HCT116 (cell line): ENCODE results near the gene PXYLP1. TPM values are rescaled to one million over a fixed set of nuclear protein-coding genes. Genes with fewer than 3 reads are reported as not detected.

Experiments
- ATAC-seq: fragments of 200-7000 bp; cut with Tn5 transposase; 2 replicates; pipeline ENCODE4 v1.9.1; 2020; ENCODE audit warnings: mild to moderate bottlenecking, moderate library complexity
- BruUV-seq: library from RNA; stranded (reverse); fragments of 400-500 nt; replicated peaks from 2 replicates; lab custom pipeline; 2021; lab: Mats Ljungman, UMichigan
- CTCF ChIA-PET: fragments of 300-600 bp; sonication (Branson Sonifier 250); formaldehyde crosslinking; loops from one replicate; lab custom pipeline; 2021; ENCODE audit warnings: antibody characterized with exemption; lab: Charles Lee
- POLR2A ChIA-PET: fragments of 300-600, 350-600 bp; sonication (Branson Sonifier 250); formaldehyde crosslinking; loops from one replicate; lab custom pipeline; 2021; ENCODE audit warnings: antibody characterized with exemption; lab: Charles Lee
- RAD21 ChIA-PET, 2 experiments: fragments of 300-600 bp; sonication (Branson Sonifier 250); formaldehyde crosslinking; loops; one replicate each; lab custom pipeline; 2023; ENCODE audit warnings: low total read pairs in 2 of 2; ENCODE audit not compliant: uncharacterized antibody in 2 of 2, unreplicated experiment in 2 of 2, low non-redundant PET in 1 of 2; lab: Charles Lee
- DNase-seq: peaks from one replicate; pipeline ENCODE4 v3.0.0-alpha.2; 2010; ENCODE audit warnings: low read depth, low spot score
- H2AFZ ChIP-seq: fragments of 200-600 bp; shearing (Covaris generic), sonication (generic); 2 replicates; pipeline ENCODE4 v1.6.1; 2017; ENCODE audit warnings: low read depth, mixed run types, mixed read lengths, antibody characterized with exemption, low read length; ENCODE audit not compliant: poor library complexity, severe bottlenecking
- H3K27ac ChIP-seq: 2 replicates; pipeline ENCODE4 v1.5.1; 2012; ENCODE audit warnings: low read depth, low read length
- H3K27me3 ChIP-seq: fragments of 200-600 bp; sonication (generic); 2 replicates; pipeline ENCODE4 v1.6.1; 2016; ENCODE audit warnings: mixed run types, low read length, mixed read lengths; ENCODE audit not compliant: insufficient read depth
- H3K36me3 ChIP-seq, 2 experiments: fragments of 200-500 bp in 1 of 2; fragments of 200-600 bp in 1 of 2; sonication (Bioruptor generic) in 1 of 2; sonication (generic) in 1 of 2; 2 replicates each; pipeline versions ENCODE4 v1.5.1 to v1.6.1; 2014 to 2016; ENCODE audit warnings: low read length in 2 of 2, inconsistent platforms in 1 of 2, mixed read lengths in 1 of 2, mixed run types in 1 of 2; ENCODE audit not compliant: insufficient read depth in 2 of 2, control insufficient read depth in 1 of 2
- H3K4me1 ChIP-seq, 2 experiments: fragments of 200-600 bp in 1 of 2; sonication (generic) in 1 of 2; 2 replicates each; pipeline versions ENCODE4 v1.5.1 to v1.6.1; 2012 to 2017; ENCODE audit warnings: low read length in 2 of 2, inconsistent platforms in 1 of 2, mild to moderate bottlenecking in 1 of 2, mixed read lengths in 1 of 2, mixed run types in 1 of 2, moderate library complexity in 1 of 2; ENCODE audit not compliant: insufficient read depth in 2 of 2, control insufficient read depth in 1 of 2
- H3K4me2 ChIP-seq: fragments of 200-600 bp; sonication (generic); 2 replicates; pipeline ENCODE4 v1.6.1; 2017; ENCODE audit warnings: mixed run types, low read length, mixed read lengths
- H3K4me3 ChIP-seq, 2 experiments: fragments of 200-600 bp in 1 of 2; sonication (generic) in 1 of 2; replicated peaks in 1 of 2; 2 replicates each; pipeline ENCODE4 v1.5.1; 2011 to 2016; ENCODE audit warnings: low read length in 2 of 2, control low read depth in 1 of 2, low read depth in 1 of 2, mild to moderate bottlenecking in 1 of 2, mixed read lengths in 1 of 2, mixed run types in 1 of 2
- H3K79me2 ChIP-seq: fragments of 200-600 bp; sonication (generic); 2 replicates; pipeline ENCODE4 v1.6.1; 2017; ENCODE audit warnings: mild to moderate bottlenecking, mixed run types, low read length, moderate library complexity, mixed read lengths; ENCODE audit not compliant: insufficient read depth
- H3K9ac ChIP-seq: fragments of 200-600 bp; sonication (generic); 2 replicates; pipeline ENCODE4 v1.6.1; 2016; ENCODE audit warnings: low read length, mixed read lengths
- H3K9me2 ChIP-seq: fragments of 200-600 bp; sonication (generic), shearing (Covaris generic); 2 replicates; pipeline ENCODE4 v1.6.1; 2017; ENCODE audit warnings: mixed run types, mild to moderate bottlenecking, moderate library complexity; ENCODE audit not compliant: insufficient read depth
- H3K9me3 ChIP-seq, 2 experiments: fragments of 200-500 bp in 1 of 2; fragments of 200-600 bp in 1 of 2; sonication (Bioruptor generic) in 1 of 2; sonication (generic) in 1 of 2; 2 replicates each; pipeline ENCODE4 v1.6.1; 2014 to 2017; ENCODE audit warnings: low read length in 2 of 2, mixed read lengths in 2 of 2, inconsistent platforms in 1 of 2, low read depth in 1 of 2, mild to moderate bottlenecking in 1 of 2, mixed run types in 1 of 2, moderate library complexity in 1 of 2; ENCODE audit not compliant: control insufficient read depth in 1 of 2, insufficient read depth in 1 of 2
- H4K20me1 ChIP-seq: fragments of 200-600 bp; sonication (generic), shearing (Covaris generic); 2 replicates; pipeline ENCODE4 v1.6.1; 2017; ENCODE audit warnings: mixed run types, mild to moderate bottlenecking, moderate library complexity; ENCODE audit not compliant: insufficient read depth
- CTCF ChIP-seq, 3 experiments: fragments of 200-600 bp in 1 of 3; sonication (generic) in 1 of 3; IDR thresholded peaks in 2 of 3; conservative IDR thresholded peaks in 1 of 3; 2 replicates each; pipeline ENCODE4 v1.5.1; 2012 to 2017; ENCODE audit warnings: low read depth in 2 of 3, low read length in 2 of 3, antibody characterized with exemption in 1 of 3, borderline replicate concordance in 1 of 3, control low read depth in 1 of 3, mild to moderate bottlenecking in 1 of 3, mixed read lengths in 1 of 3, mixed run types in 1 of 3, moderate library complexity in 1 of 3; ENCODE audit not compliant: insufficient read depth in 1 of 3
- ELF1 ChIP-seq: IDR thresholded peaks from 2 replicates; pipeline ENCODE4 v1.6.1; 2012; ENCODE audit warnings: low read depth, borderline replicate concordance
- EZH2 ChIP-seq: fragments of 200-600 bp; sonication (generic); IDR thresholded peaks from 2 replicates; pipeline ENCODE4 v1.6.1; 2017; ENCODE audit warnings: antibody characterized with exemption, mixed run types
- FOSL1 ChIP-seq: IDR thresholded peaks from 2 replicates; pipeline ENCODE4 v1.6.1; 2012; ENCODE audit warnings: low read depth
- MAX ChIP-seq: IDR thresholded peaks from 2 replicates; pipeline ENCODE4 v1.6.1; 2012
- REST ChIP-seq: IDR thresholded peaks from 2 replicates; pipeline ENCODE4 v1.6.1; 2012; ENCODE audit warnings: low read depth
- SP1 ChIP-seq: IDR thresholded peaks from 2 replicates; pipeline ENCODE4 v1.6.1; 2012; ENCODE audit warnings: low read depth
- YY1 ChIP-seq: IDR thresholded peaks from 2 replicates; pipeline ENCODE4 v1.6.1; 2011; ENCODE audit warnings: low read length, low read depth, moderate library complexity, mild to moderate bottlenecking; ENCODE audit not compliant: insufficient replicate concordance; ENCODE audit errors: extremely low read depth
- intact Hi-C: fragments of 100-400 bp; cut with micrococcal nuclease; formaldehyde crosslinking; loops from 2 replicates; pipeline ENCODE4 v1.10.0; 2022
- total RNA-seq: library from RNA; stranded (reverse); gene quantifications from one replicate; pipeline ENCODE4 v1.2.1, GENCODE V29; 2021; ENCODE audit not compliant: unreplicated experiment

Gene PXYLP1
- total RNA-seq, 1 experiment from 2014 or later: 15.3 TPM

GRCh38 chr3:141237701-141238521 lies 6.3 kb downstream of the PXYLP1 start:
- DNase-seq (no peak), ATAC-seq (no peak)
- no peaks in the 10 kb centered on the region for H4K20me1 ChIP-seq
- no TSS peak for BruUV-seq
- H3K79me2 ChIP-seq: peaks cover 5% of the 10 kb centered on the region; the same call in 1 of the 2 replicates
- H3K4me3 ChIP-seq: no peak overlapping the region
- no peak overlapping the region for H3K27ac ChIP-seq
- ChIA-PET CTCF (no interaction called here), POLR2A (no interaction called here), RAD21 (no interaction called here)
- no peaks in the 10 kb centered on the region for H3K27me3 ChIP-seq
- H3K4me2 ChIP-seq: no peak overlapping the region
- no peak overlapping the region for H2AFZ ChIP-seq
- peaks cover 2 to 11% of the 10 kb centered on the region in 2 experiments; a peak in 3 of 4 replicates for H3K4me1 ChIP-seq
- no peaks in the 10 kb centered on the region for H3K9me2 ChIP-seq
- TF ChIP-seq FOSL1 (no peak), YY1 (no peak), MAX (no peak), EZH2 (no peak), REST (no peak), ELF1 (no peak), CTCF (IDR thresholded peaks at IDR 0.05 in 2 of 3, conservative IDR thresholded peaks at IDR 0.05 in 1 of 3; ENCODE audit: borderline replicate concordance in 1 of 3, insufficient read depth in 1 of 3, low read depth in 2 of 3, low read length in 2 of 3) (no peak), SP1 (no peak)
- H3K36me3 ChIP-seq: no peaks in the 10 kb centered on the region
- intact Hi-C loops: no loop called here
- H3K9ac ChIP-seq: no peak overlapping the region
- no peaks in the 10 kb centered on the region for H3K9me3 ChIP-seq
